GM18519 (cell line): ENCODE measurements around the gene GNG14.
"Not testable (repeated sequence)": the region's sequence is repeated elsewhere in the genome, so short reads cannot be mapped to it uniquely, and the experiment has no call there.

Experiments used
- ATAC-seq: cut with Tn5 transposase; IDR thresholded peaks from one replicate; pipeline ENCODE4 v1.9.1; 2021; ENCODE audit warnings: mild to moderate bottlenecking, moderate library complexity; ENCODE audit not compliant: unreplicated experiment, low FRiP score

GNG14 gene

GRCh38 chr19:12721656-12722565 lies 34.1 kb downstream of the GNG14 start:
- ATAC-seq: no peak

- ATAC-seq: no peak
Observed at GRCh38 chr19:12722566-12723380, 35.0 kb downstream of the GNG14 start.

- ATAC-seq: no peak
Observed at GRCh38 chr19:12723381-12723640, 35.5 kb downstream of the GNG14 start.

GRCh38 chr19:12723641-12724426 lies 36.0 kb downstream of the GNG14 start, which contains the start of gene TNPO2:
TSS of gene TNPO2 (minus strand) at chr19:12723932. CDS start at chr19:12720977, 2,955 bp downstream.
- ATAC-seq: no peak

- ATAC-seq: not testable (repeated sequence)
Observed at GRCh38 chr19:12725612-12726011, 37.8 kb downstream of the GNG14 start.

GRCh38 chr19:12726988-12727316 lies 39.2 kb downstream of the GNG14 start:
- no peak for ATAC-seq

- no peak for ATAC-seq
Observed at GRCh38 chr19:12727745-12728433, 40.1 kb downstream of the GNG14 start.

GRCh38 chr19:12730064-12730463 lies 42.3 kb downstream of the GNG14 start:
- ATAC-seq: no peak

- no peak for ATAC-seq
Observed at GRCh38 chr19:12731337-12731736, 43.5 kb downstream of the GNG14 start.

- no peak for ATAC-seq
Observed at GRCh38 chr19:12733369-12734214, 45.8 kb downstream of the GNG14 start.

GRCh38 chr19:12736995-12737834 lies 49.4 kb downstream of the GNG14 start, which contains the start of gene GET3:
TSS of gene GET3 (plus strand) at chr19:12737497. CDS start at chr19:12737506, 9 bp downstream.
- peak; percentile 64 for ATAC-seq

GRCh38 chr19:12737835-12738351 lies 50.1 kb downstream of the GNG14 start:
- ATAC-seq: no peak
